ENCODE data around the gene ZSWIM6. TPM values are rescaled to one million over a fixed set of nuclear protein-coding genes. Genes with fewer than 3 reads are reported as not detected.

ZSWIM6 gene
- total RNA-seq, 1 experiment from 2014 or later, result 12.9 TPM

DNA sequence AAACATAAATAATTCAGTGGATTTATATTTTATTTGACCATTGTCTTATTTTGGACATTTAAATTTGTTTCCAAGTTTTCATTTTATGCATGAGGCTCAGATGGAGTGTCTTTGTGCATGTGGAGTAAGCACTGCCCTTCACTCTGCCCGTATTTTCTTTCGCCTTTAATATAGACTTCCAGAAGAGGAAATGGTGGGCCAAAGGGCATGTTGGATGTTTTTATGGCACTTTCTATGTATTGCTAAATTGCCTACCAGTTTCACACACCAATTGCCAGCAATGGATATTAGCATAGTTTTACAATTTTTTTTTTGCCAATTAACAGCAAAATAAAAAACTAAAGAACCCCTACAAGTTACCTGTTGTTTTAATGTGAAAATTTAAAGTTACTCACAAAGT lies 38.4 kb downstream of the ZSWIM6 start:
- Histone ChIP-seq H3K4me3 (no peak overlapping the region), H3K36me3 (ENCODE audit: low read depth) (no peaks in the 10 kb centered on the region), H3F3A (ENCODE audit: insufficient read depth, low read depth) (peaks cover 2% of the 10 kb centered on the region; the same call in 1 of the 2 replicates), H3K4me2 (no peak overlapping the region), H3K79me2 (ENCODE audit: low read depth) (peaks cover 24% of the 10 kb centered on the region), H3K27ac (no peak overlapping the region), H4K20me1 (ENCODE audit: insufficient read depth) (peaks cover 11% of the 10 kb centered on the region), H2AFZ (no peak overlapping the region), H3K9me2 (ENCODE audit: insufficient read depth) (no peaks in the 10 kb centered on the region), H3K4me1 (replicated peaks; ENCODE audit: insufficient read depth) (peaks cover 12% of the 10 kb centered on the region), H3K9me3 (ENCODE audit: insufficient read depth, low read depth) (no peaks in the 10 kb centered on the region), H3K27me3 (ENCODE audit: insufficient read depth, low read depth) (no peaks in the 10 kb centered on the region)
- CTCF ChIA-PET, result no interaction called here
- POLR2A ChIA-PET (ENCODE audit: unreplicated experiment), result no interaction called here
- intact Hi-C loops (cut with micrococcal nuclease; ENCODE audit: unreplicated experiment), result no loop called here
- TF ChIP-seq EZH2 (IDR thresholded peaks at IDR 0.05; ENCODE audit: low read depth), result no peak
- TF ChIP-seq, protein P1, sequence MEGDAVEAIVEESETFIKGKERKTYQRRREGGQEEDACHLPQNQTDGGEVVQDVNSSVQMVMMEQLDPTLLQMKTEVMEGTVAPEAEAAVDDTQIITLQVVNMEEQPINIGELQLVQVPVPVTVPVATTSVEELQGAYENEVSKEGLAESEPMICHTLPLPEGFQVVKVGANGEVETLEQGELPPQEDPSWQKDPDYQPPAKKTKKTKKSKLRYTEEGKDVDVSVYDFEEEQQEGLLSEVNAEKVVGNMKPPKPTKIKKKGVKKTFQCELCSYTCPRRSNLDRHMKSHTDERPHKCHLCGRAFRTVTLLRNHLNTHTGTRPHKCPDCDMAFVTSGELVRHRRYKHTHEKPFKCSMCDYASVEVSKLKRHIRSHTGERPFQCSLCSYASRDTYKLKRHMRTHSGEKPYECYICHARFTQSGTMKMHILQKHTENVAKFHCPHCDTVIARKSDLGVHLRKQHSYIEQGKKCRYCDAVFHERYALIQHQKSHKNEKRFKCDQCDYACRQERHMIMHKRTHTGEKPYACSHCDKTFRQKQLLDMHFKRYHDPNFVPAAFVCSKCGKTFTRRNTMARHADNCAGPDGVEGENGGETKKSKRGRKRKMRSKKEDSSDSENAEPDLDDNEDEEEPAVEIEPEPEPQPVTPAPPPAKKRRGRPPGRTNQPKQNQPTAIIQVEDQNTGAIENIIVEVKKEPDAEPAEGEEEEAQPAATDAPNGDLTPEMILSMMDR (conservative IDR thresholded peaks at IDR 0.05), result no peak
- no peak for DNase-seq
- BruUV-seq (replicated peaks), result no TSS peak

DNA sequence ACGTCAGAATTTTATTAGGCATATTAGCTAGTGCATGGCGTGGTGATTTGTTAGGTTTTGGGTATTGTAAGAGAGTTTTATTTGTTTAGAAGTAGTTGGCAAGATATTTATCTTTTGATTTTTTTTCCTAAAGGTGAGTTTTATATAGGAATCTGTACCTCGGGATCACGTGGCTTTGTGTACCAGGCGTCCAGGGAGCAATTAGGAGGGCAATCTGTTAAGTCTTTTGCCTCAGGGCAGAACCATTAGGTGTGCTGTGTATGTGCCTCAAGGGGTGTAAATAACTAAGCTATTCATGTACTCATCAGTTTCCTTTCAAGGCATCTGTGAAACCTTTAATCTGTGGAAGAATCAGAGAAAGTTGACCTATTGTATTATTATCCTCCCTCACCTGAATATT lies 39.4 kb downstream of the ZSWIM6 start:
- Histone ChIP-seq H3K4me2 (0 out of 2 replicates have a peak overlapping the region, but pooled peaks have one; percentile 7), H3K27me3 (ENCODE audit: insufficient read depth, low read depth) (no peaks in the 10 kb centered on the region), H3K4me3 (no peak overlapping the region), H3K27ac (no peak overlapping the region), H3K79me2 (ENCODE audit: low read depth) (peaks cover 18% of the 10 kb centered on the region), H3K9me3 (ENCODE audit: insufficient read depth, low read depth) (no peaks in the 10 kb centered on the region), H3F3A (ENCODE audit: insufficient read depth, low read depth) (peaks cover 2% of the 10 kb centered on the region; the same call in 1 of the 2 replicates), H2AFZ (no peak overlapping the region), H3K4me1 (replicated peaks; ENCODE audit: insufficient read depth) (peaks cover 12% of the 10 kb centered on the region), H3K36me3 (ENCODE audit: low read depth) (no peaks in the 10 kb centered on the region), H4K20me1 (ENCODE audit: insufficient read depth) (peaks cover 11% of the 10 kb centered on the region), H3K9me2 (ENCODE audit: insufficient read depth) (no peaks in the 10 kb centered on the region)
- TF ChIP-seq, protein P1 (conservative IDR thresholded peaks at IDR 0.05), result no peak
- no peak for TF ChIP-seq EZH2 (IDR thresholded peaks at IDR 0.05; ENCODE audit: low read depth)
- peak; percentile 9 to 60 for DNase-seq
- BruUV-seq (replicated peaks), result no TSS peak
- ChIA-PET CTCF (no interaction called here), POLR2A (ENCODE audit: unreplicated experiment) (interaction anchor here (0.5 to 0.6 kb wide), 2 partner anchors 40 to 91 kb away, joined by 5 to 7 read pairs; partner anchors contain the start of gene ZSWIM6)
- intact Hi-C loops (cut with micrococcal nuclease; ENCODE audit: unreplicated experiment), result no loop called here

DNA sequence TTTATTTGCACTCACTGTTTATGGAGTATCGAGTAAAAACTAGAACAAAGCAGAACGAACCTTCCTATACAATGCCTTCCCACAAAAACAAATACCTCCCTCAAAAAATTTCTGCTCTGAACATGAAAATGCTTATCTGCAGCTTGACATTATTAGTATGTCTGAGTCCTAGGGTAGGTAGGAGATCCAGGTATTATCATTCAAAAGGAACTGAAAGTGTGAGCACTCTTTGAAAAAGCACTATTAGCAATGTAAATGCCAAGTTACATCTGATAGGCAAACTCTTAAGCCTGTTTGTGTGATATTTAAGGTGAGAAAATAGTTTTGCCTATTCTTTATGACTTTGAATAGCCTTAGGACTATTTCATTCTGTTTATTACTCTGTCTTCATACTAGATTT lies 47.6 kb downstream of the ZSWIM6 start:
- Histone ChIP-seq H3K4me3 (no peak overlapping the region), H3K9me2 (ENCODE audit: insufficient read depth) (no peaks in the 10 kb centered on the region), H4K20me1 (ENCODE audit: insufficient read depth) (no peaks in the 10 kb centered on the region; the same call in 1 of the 2 replicates), H3K4me1 (replicated peaks; ENCODE audit: insufficient read depth) (no peaks in the 10 kb centered on the region), H3F3A (ENCODE audit: insufficient read depth, low read depth) (peaks cover 3% of the 10 kb centered on the region; the same call in 1 of the 2 replicates), H3K36me3 (ENCODE audit: low read depth) (no peaks in the 10 kb centered on the region), H3K79me2 (ENCODE audit: low read depth) (peaks cover 39% of the 10 kb centered on the region), H3K9me3 (ENCODE audit: insufficient read depth, low read depth) (no peaks in the 10 kb centered on the region), H3K27ac (no peak overlapping the region), H2AFZ (no peak overlapping the region), H3K4me2 (no peak overlapping the region), H3K27me3 (ENCODE audit: insufficient read depth, low read depth) (no peaks in the 10 kb centered on the region)
- intact Hi-C loops (cut with micrococcal nuclease; ENCODE audit: unreplicated experiment), result no loop called here
- TF ChIP-seq, protein P1 (conservative IDR thresholded peaks at IDR 0.05), result no peak
- TF ChIP-seq EZH2 (IDR thresholded peaks at IDR 0.05; ENCODE audit: low read depth), result no peak
- no peak for DNase-seq
- CTCF ChIA-PET, result interaction anchor here (0.7 kb wide), 1 partner anchor 213 kb away, joined by 3 read pairs; no protein-coding TSS in a partner anchor
- BruUV-seq (replicated peaks), result no TSS peak
- POLR2A ChIA-PET (ENCODE audit: unreplicated experiment), result no interaction called here
